SK-N-MC (cell line): ENCODE data around the gene HBM.
A peak's percentile ranks its signal among the peaks of the same experiment; 100 is the strongest.
"Not testable (repeated sequence)": the region's sequence is repeated elsewhere in the genome, so short reads cannot be mapped to it uniquely, and the experiment has no call there.

Experiments used
- DNase-seq: peaks from one replicate; pipeline ENCODE4 v3.0.0-alpha.2; 2011; ENCODE audit warnings: low read depth, low spot score
- H3K27ac ChIP-seq: fragments of 200-600 bp; sonication (generic); 2 replicates; pipeline ENCODE4 v1.5.1; 2016; ENCODE audit warnings: mixed run types
- H3K36me3 ChIP-seq: fragments of 200-600 bp; sonication (generic); 2 replicates; pipeline ENCODE4 v1.6.1; 2017; ENCODE audit warnings: antibody characterized with exemption, low read length, mixed read lengths; ENCODE audit not compliant: insufficient read depth
- H3K4me3 ChIP-seq: fragments of 200-600 bp; sonication (generic); 2 replicates; pipeline ENCODE4 v1.5.1; 2016
- H3K9ac ChIP-seq: fragments of 200-600 bp; sonication (generic); 2 replicates; pipeline ENCODE4 v1.8.0; 2017; ENCODE audit warnings: mixed run types, mixed read lengths; ENCODE audit not compliant: insufficient read length
- H3K9me3 ChIP-seq: fragments of 200-600 bp; sonication (generic); 2 replicates; pipeline ENCODE4 v1.6.1; 2017; ENCODE audit warnings: low read depth, mild to moderate bottlenecking, antibody characterized with exemption, low read length, moderate library complexity, mixed read lengths
- EZH2 ChIP-seq: fragments of 200-600 bp; sonication (generic); IDR thresholded peaks from one replicate; pipeline ENCODE4 v1.6.1; 2017; ENCODE audit warnings: antibody characterized with exemption
- FOXP2 ChIP-seq: optimal IDR thresholded peaks from 2 replicates; pipeline ENCODE3; 2011; ENCODE audit warnings: mild to moderate bottlenecking, moderate library complexity; ENCODE audit not compliant: insufficient read depth; ENCODE audit errors: extremely low read length, control extremely low read depth
- POLR2AphosphoS5 ChIP-seq: IDR thresholded peaks from 2 replicates; pipeline ENCODE4 v1.6.1; 2012; ENCODE audit warnings: mild to moderate bottlenecking, low read depth, low read length, borderline replicate concordance

Gene HBM

GRCh38 chr16:159136-159849 is 6.5 kb upstream of the HBM start:
- DNase-seq = no peak
- TF ChIP-seq FOXP2 (no peak), EZH2 (no peak), POLR2AphosphoS5 (no peak)
- H3K4me3 ChIP-seq = no peak overlapping the region
- no peak overlapping the region for H3K27ac ChIP-seq
- no peaks in the 10 kb centered on the region for H3K9me3 ChIP-seq
- H3K9ac ChIP-seq = no peak overlapping the region
- no peaks in the 10 kb centered on the region for H3K36me3 ChIP-seq

GRCh38 chr16:160242-160641 is 5.5 kb upstream of the HBM start:
- not testable (repeated sequence) for H3K36me3 ChIP-seq, H3K9me3 ChIP-seq, H3K9ac ChIP-seq, H3K4me3 ChIP-seq, DNase-seq, H3K27ac ChIP-seq

GRCh38 chr16:160691-161190 is 5.0 kb upstream of the HBM start:
- no peak overlapping the region for H3K27ac ChIP-seq
- H3K9me3 ChIP-seq = no peaks in the 10 kb centered on the region
- no peak for TF ChIP-seq FOXP2
- no peak for TF ChIP-seq EZH2
- TF ChIP-seq POLR2AphosphoS5 = no peak
- no peak for DNase-seq
- no peaks in the 10 kb centered on the region for H3K36me3 ChIP-seq
- no peak overlapping the region for H3K4me3 ChIP-seq
- no peak overlapping the region for H3K9ac ChIP-seq

GRCh38 chr16:162271-162991 is 3.3 kb upstream of the HBM start:
- no peaks in the 10 kb centered on the region for H3K36me3 ChIP-seq
- no peak for DNase-seq
- H3K9me3 ChIP-seq = no peaks in the 10 kb centered on the region
- TF ChIP-seq POLR2AphosphoS5 = no peak
- no peak for TF ChIP-seq EZH2
- TF ChIP-seq FOXP2 = no peak
- H3K27ac ChIP-seq = no peak overlapping the region
- no peak overlapping the region for H3K9ac ChIP-seq
- H3K4me3 ChIP-seq = no peak overlapping the region

GRCh38 chr16:163139-163538 is 2.6 kb upstream of the HBM start:
- H3K4me3 ChIP-seq, H3K36me3 ChIP-seq, H3K9ac ChIP-seq: not testable (repeated sequence)

GRCh38 chr16:163696-164095 is 2.1 kb upstream of the HBM start:
- H3K27ac ChIP-seq, H3K36me3 ChIP-seq, DNase-seq, H3K4me3 ChIP-seq, H3K9me3 ChIP-seq, H3K9ac ChIP-seq: not testable (repeated sequence)

More at GRCh38 chr16:163139-163538, 2.6 kb upstream of the HBM start:
- H3K9me3 ChIP-seq, H3K27ac ChIP-seq, DNase-seq: not testable (repeated sequence)

GRCh38 chr16:164134-164823 is 1.5 kb upstream of the HBM start:
- not testable (repeated sequence) for H3K4me3 ChIP-seq, H3K36me3 ChIP-seq, H3K9ac ChIP-seq, H3K9me3 ChIP-seq, H3K27ac ChIP-seq, DNase-seq

- Histone ChIP-seq H3K36me3 (no peaks in the 10 kb centered on the region), H3K9ac (no peak overlapping the region), H3K9me3 (no peaks in the 10 kb centered on the region), H3K4me3 (peak overlapping the region; percentile 60), H3K27ac (no peak overlapping the region)
- DNase-seq = no peak
- no peak for TF ChIP-seq EZH2
- no peak for TF ChIP-seq FOXP2
- TF ChIP-seq POLR2AphosphoS5 = no peak
These were observed 795 bp upstream of the HBM start for GRCh38 chr16:164827-165538.
